ENCODE data around the gene RBAK. TPM values are rescaled to one million over a fixed set of nuclear protein-coding genes. Genes with fewer than 3 reads are reported as not detected.

RBAK gene
- 9.3 TPM for total RNA-seq

GRCh38 chr7:5045558-5046396 is at the start of gene RBAK:
RBAK (plus strand) TSS chr7:5045860; CDS start chr7:5048077, 2,217 bp downstream.
- no peak for TF ChIP-seq CTCF (IDR thresholded peaks at IDR 0.05)
- TF ChIP-seq POLR2AphosphoS5 (IDR thresholded peaks at IDR 0.05; ENCODE audit: insufficient read depth in 1 of 2, low read depth in 1 of 2) = peak; percentile 66 to 69
- TF ChIP-seq POLR2A (IDR thresholded peaks at IDR 0.05) = no peak
- H3K36me3 ChIP-seq = peaks cover 0 to 26% of the 10 kb centered on the region in 2 donors
- H3K4me3 ChIP-seq = peak within 1 kb of the TSS; percentile 63 to 81
- peak in 1 of 2 donors; percentile 93 for DNase-seq (ENCODE audit: extremely low spot score in 2 of 2)
- H3K27ac ChIP-seq = peak within 1 kb of the TSS; percentile 82
- intact Hi-C loops (cut with DNase I) = no loop called here
- H3K9me3 ChIP-seq = peaks cover 4% of the 10 kb centered on the region
- H3K4me1 ChIP-seq = peaks cover 21% of the 10 kb centered on the region
- H3K27me3 ChIP-seq = no peaks in the 10 kb centered on the region

- TF ChIP-seq CTCF (IDR thresholded peaks at IDR 0.05) (no peak), POLR2A (IDR thresholded peaks at IDR 0.05) (no peak), POLR2AphosphoS5 (IDR thresholded peaks at IDR 0.05; ENCODE audit: insufficient read depth in 1 of 2, low read depth in 1 of 2) (no peak)
- intact Hi-C loops (cut with DNase I) = no loop called here
- Histone ChIP-seq H3K4me3 (no peak overlapping the region), H3K4me1 (no peaks in the 10 kb centered on the region), H3K36me3 (peaks cover 0 to 28% of the 10 kb centered on the region in 2 donors), H3K27ac (no peak overlapping the region), H3K9me3 (no peaks in the 10 kb centered on the region), H3K27me3 (no peaks in the 10 kb centered on the region)
- no peak for DNase-seq (ENCODE audit: extremely low spot score in 2 of 2)
These were observed 48.9 kb upstream of the RBAK start for GRCh38 chr7:4996696-4997222.

- TF ChIP-seq POLR2A (IDR thresholded peaks at IDR 0.05) = no peak
- TF ChIP-seq CTCF (IDR thresholded peaks at IDR 0.05) = no peak
- no peak for TF ChIP-seq POLR2AphosphoS5 (IDR thresholded peaks at IDR 0.05; ENCODE audit: insufficient read depth in 1 of 2, low read depth in 1 of 2)
- Histone ChIP-seq H3K4me1 (no peaks in the 10 kb centered on the region), H3K36me3 (peaks cover 0 to 16% of the 10 kb centered on the region in 2 donors), H3K4me3 (no peak overlapping the region), H3K9me3 (no peaks in the 10 kb centered on the region), H3K27ac (no peak overlapping the region), H3K27me3 (no peaks in the 10 kb centered on the region)
- intact Hi-C loops (cut with DNase I) = no loop called here
- DNase-seq (ENCODE audit: extremely low spot score in 2 of 2) = no peak
These were observed 47.4 kb upstream of the RBAK start for GRCh38 chr7:4998244-4998643.

- Histone ChIP-seq H3K27ac (no peak overlapping the region), H3K36me3 (peaks cover 0 to 15% of the 10 kb centered on the region in 2 donors), H3K4me1 (no peaks in the 10 kb centered on the region), H3K9me3 (no peaks in the 10 kb centered on the region), H3K4me3 (no peak overlapping the region), H3K27me3 (no peaks in the 10 kb centered on the region)
- DNase-seq (ENCODE audit: extremely low spot score in 2 of 2) = no peak
- intact Hi-C loops (cut with DNase I) = no loop called here
- TF ChIP-seq CTCF (IDR thresholded peaks at IDR 0.05) = no peak
- no peak for TF ChIP-seq POLR2A (IDR thresholded peaks at IDR 0.05)
- TF ChIP-seq POLR2AphosphoS5 (IDR thresholded peaks at IDR 0.05; ENCODE audit: insufficient read depth in 1 of 2, low read depth in 1 of 2) = no peak
These were observed 46.8 kb upstream of the RBAK start for GRCh38 chr7:4998910-4999309.

Data from vagina (tissue), 2 donors.